ENCODE measurements around the gene NTPCR.

NTPCR gene

DNA sequence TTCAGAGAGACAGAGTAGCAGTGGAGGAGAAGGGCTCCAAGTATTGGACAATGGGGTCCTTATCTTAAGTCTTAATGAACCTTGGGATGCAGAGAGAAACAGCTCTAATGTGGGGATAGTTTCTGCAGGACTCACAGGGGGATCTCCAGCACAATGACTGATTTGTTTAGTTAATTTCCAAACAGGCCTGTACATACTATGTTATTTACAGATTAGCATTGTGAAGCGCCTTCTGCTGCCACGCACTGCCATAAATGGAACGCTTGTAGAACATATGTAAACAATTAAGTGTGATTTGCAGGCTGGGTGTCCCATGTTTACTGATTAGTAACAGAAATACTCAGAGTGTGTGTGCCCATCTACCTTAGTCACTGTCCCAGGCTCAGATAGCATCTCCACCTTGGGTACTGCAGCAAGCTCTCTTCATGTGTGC, 56.1 kb downstream of the NTPCR start:
- H3K36me3 Mint-ChIP-seq, result peaks cover 10 to 22% of the 10 kb centered on the region in 2 donors
- no peak for DNase-seq
- no peaks in the 10 kb centered on the region for H3K27me3 Mint-ChIP-seq
- no peaks in the 10 kb centered on the region for H3K4me1 Mint-ChIP-seq
- no peak overlapping the region for H3K27ac Mint-ChIP-seq
- ATAC-seq (replicated peaks), result no peak
- no peak overlapping the region for H3K4me3 Mint-ChIP-seq
- peaks cover 2 to 4% of the 10 kb centered on the region in 2 donors for H3K9me3 Mint-ChIP-seq

DNA sequence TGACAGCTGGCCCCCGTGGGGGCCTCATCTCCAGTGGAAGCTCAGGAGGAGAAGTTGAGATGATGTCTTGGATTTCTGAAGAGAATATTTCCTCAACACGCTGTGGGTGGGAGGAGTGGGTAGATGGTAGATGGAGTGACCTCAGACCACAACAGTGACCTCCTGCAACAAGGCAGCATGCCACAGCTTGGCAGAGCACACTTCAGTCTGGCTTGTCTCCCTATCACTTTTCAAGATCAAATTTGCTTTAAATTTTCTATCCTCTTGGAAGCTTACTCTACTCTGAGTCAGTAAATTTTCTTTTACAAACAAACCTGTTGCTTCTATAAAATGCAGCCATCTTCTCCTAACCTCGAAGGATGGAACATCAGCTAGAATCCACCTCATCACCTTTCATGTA, 59.7 kb downstream of the NTPCR start:
- no peak for ATAC-seq (replicated peaks)
- Mint-ChIP-seq H3K36me3 (peaks cover 17 to 25% of the 10 kb centered on the region in 2 donors), H3K9me3 (no peaks in the 10 kb centered on the region), H3K27me3 (no peaks in the 10 kb centered on the region), H3K4me3 (no peak overlapping the region), H3K27ac (no peak overlapping the region), H3K4me1 (no peaks in the 10 kb centered on the region)
- no peak for DNase-seq

DNA sequence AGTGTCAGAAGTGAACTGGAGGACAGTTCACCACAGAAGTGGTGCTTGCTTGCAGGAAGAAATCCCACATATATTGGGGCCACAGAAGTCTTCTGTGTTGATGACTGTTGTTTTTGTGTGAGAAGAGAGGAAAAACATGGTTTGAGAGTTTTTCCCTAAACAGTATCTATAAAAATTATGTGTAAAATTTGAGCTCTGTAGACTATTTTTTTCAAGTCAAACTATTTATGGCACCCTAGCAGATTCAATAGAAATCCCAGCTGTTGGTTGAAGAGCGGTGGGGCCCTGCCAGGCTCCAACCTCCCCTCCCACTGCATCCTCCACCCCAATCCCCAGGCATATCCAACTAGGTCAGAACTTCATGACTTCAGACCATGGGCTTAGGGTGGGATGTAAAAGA, 61.6 kb downstream of the NTPCR start:
- no peaks in the 10 kb centered on the region for H3K9me3 Mint-ChIP-seq
- H3K4me3 Mint-ChIP-seq, result no peak overlapping the region
- H3K27me3 Mint-ChIP-seq, result no peaks in the 10 kb centered on the region
- ATAC-seq (replicated peaks), result no peak
- DNase-seq, result no peak
- H3K36me3 Mint-ChIP-seq, result peaks cover 17 to 25% of the 10 kb centered on the region in 2 donors
- H3K27ac Mint-ChIP-seq, result no peak overlapping the region
- H3K4me1 Mint-ChIP-seq, result no peaks in the 10 kb centered on the region

DNA sequence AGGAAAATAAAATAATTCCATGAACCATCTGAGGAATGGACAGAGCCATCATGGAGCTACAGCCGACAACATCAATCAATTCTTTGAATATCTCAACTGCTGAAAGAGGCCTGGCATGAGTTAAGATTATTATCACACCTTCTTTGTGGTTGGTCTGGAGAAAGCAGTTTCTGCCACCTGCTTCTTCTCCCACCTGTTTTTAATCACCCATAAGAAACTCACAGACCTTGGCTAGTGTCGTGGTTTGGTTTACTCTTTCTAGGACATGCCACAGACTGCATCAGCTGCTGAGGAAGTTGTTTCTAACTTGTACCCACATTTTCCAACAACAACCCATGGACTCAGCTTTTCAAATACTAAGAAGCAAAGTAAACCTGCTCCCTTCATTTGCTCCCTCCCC, 65.6 kb downstream of the NTPCR start:
- H3K27ac Mint-ChIP-seq, result no peak overlapping the region
- no peaks in the 10 kb centered on the region for H3K27me3 Mint-ChIP-seq
- no peak overlapping the region for H3K4me3 Mint-ChIP-seq
- H3K9me3 Mint-ChIP-seq, result no peaks in the 10 kb centered on the region
- DNase-seq, result no peak
- ATAC-seq (replicated peaks), result peak in 1 of 2 donors; percentile 34
- peaks cover 0 to 6% of the 10 kb centered on the region in 2 donors for H3K4me1 Mint-ChIP-seq
- H3K36me3 Mint-ChIP-seq, result peaks cover 18 to 37% of the 10 kb centered on the region in 2 donors

DNA sequence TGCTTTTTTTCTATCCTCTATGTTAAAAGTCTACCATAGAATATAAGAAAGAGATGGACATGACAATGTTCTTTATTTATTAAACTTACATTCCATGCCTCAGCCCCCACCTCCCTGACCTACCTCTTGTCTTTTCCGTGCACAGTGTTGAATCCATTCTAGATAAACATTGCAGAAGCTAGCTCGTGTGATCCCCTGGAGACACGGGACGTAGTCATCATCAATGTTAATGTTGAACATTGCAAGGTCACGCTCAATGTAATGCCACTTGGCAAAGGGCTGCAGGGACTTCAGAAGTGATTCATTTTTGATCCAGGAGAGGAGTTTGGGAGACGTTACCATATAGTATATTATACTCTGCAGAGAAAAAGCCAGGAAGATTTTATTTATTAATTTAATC, 66.4 kb downstream of the NTPCR start:
- DNase-seq, result no peak
- H3K4me3 Mint-ChIP-seq, result no peak overlapping the region
- no peak for ATAC-seq (replicated peaks)
- H3K9me3 Mint-ChIP-seq, result no peaks in the 10 kb centered on the region
- H3K27ac Mint-ChIP-seq, result no peak overlapping the region
- peaks cover 0 to 6% of the 10 kb centered on the region in 2 donors for H3K4me1 Mint-ChIP-seq
- H3K27me3 Mint-ChIP-seq, result no peaks in the 10 kb centered on the region
- H3K36me3 Mint-ChIP-seq, result peaks cover 18 to 35% of the 10 kb centered on the region in 2 donors

DNA sequence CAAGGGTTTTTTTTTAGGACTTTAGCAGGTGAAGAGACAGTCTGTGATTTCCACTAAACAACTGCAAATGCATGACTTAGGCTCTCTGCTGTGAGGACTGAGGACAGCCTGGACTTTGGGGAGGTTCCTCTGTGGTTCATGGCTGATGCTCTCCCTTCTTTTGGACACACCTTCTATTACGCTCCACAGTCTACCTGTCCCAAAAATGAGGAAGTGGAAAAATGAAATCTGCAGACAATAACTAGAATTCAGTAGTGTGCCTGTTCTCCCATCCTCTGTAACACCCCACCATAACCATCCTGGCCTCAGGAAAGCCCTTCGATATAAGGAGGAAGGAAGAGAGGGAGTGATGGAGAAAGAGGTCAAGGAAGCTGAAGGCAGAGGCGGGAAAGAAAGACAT, 68.7 kb downstream of the NTPCR start:
- ATAC-seq (replicated peaks), result no peak
- no peaks in the 10 kb centered on the region for H3K27me3 Mint-ChIP-seq
- H3K9me3 Mint-ChIP-seq, result peaks cover 0 to 1% of the 10 kb centered on the region in 2 donors
- H3K4me3 Mint-ChIP-seq, result no peak overlapping the region
- H3K36me3 Mint-ChIP-seq, result peaks cover 18 to 36% of the 10 kb centered on the region in 2 donors
- DNase-seq, result no peak
- peaks cover 0 to 6% of the 10 kb centered on the region in 2 donors for H3K4me1 Mint-ChIP-seq
- H3K27ac Mint-ChIP-seq, result no peak overlapping the region

DNA sequence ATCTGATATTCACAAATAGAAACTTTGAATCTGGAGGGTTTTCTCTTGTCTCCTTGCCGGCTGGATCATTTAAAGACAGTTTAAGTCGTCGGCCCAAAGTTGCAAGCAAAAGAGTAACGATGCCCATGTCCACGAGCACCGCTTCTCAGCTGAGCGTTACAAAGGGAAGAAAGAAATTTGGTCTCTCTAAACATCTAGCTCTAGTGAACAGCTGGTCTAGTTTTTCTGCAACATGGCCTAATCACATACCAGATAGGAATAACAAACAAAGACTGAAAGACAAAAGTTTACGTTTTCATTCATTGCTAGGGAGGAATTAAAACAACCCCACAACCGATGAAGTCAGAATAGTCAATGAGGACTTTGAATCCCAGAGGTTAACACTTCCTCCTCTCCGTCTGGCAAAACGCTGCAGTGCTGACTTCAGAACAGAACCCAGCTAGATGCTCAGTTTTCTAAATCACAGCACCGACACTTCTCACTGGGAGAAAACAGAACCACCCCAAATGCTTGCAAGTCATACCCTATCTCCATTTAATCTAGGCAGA, 69.4 kb downstream of the NTPCR start:
- peaks cover 0 to 1% of the 10 kb centered on the region in 2 donors for H3K9me3 Mint-ChIP-seq
- no peak for DNase-seq

DNA sequence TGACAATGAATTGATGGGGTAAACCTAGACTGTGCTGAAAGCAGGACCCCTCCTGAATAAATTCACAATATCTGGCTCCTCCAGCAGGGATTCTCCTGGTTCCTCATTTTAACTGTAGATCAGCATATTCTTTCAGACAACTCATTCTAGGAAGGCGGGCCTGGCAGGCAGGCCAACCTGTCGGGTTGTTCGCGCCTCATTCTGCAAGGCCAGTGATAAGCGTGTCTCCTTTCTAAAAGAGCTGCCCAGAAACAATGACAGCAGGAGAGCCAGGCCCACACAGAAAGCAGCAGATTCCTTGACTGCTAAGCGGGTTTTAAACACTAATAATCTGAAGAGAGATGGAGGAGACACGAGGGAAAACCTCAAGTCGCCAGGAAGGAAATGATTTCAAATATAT, 70.0 kb downstream of the NTPCR start:
- ATAC-seq (replicated peaks), result no peak
- Mint-ChIP-seq H3K27me3 (no peaks in the 10 kb centered on the region), H3K4me3 (no peak overlapping the region), H3K27ac (no peak overlapping the region), H3K4me1 (peaks cover 0 to 6% of the 10 kb centered on the region in 2 donors), H3K36me3 (peaks cover 18 to 31% of the 10 kb centered on the region in 2 donors), H3K9me3 (peaks cover 0 to 1% of the 10 kb centered on the region in 2 donors)
- DNase-seq, result no peak

More for the DNA sequence above, 69.4 kb downstream of the NTPCR start:
- no peaks in the 10 kb centered on the region for H3K27me3 Mint-ChIP-seq
- H3K36me3 Mint-ChIP-seq, result peaks cover 18 to 32% of the 10 kb centered on the region in 2 donors
- H3K27ac Mint-ChIP-seq, result no peak overlapping the region
- no peak for ATAC-seq (replicated peaks)
- no peak overlapping the region for H3K4me3 Mint-ChIP-seq
- peaks cover 0 to 6% of the 10 kb centered on the region in 2 donors for H3K4me1 Mint-ChIP-seq

DNA sequence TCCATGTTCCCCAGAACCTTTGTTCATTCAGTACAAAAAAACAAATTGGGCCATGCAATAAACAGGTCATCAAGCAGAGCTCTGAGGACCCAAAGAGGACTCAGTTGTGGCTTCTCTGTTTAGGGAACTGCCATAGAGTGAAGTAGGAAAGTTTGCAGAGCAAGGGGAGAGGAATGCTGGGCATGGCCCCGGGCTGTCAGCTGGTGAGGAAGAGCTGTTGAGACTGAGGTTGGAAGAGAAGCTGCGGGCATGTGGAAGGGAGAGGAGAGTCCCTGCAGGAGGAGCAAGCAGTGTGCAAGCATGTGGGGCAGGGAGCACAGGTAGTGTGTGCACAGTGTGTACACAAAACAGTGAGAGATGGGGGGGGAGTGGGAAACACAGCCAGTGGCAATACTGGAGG, 71.8 kb downstream of the NTPCR start:
- no peaks in the 10 kb centered on the region for H3K27me3 Mint-ChIP-seq
- DNase-seq (no peak), ATAC-seq (replicated peaks) (no peak)
- peaks cover 0 to 1% of the 10 kb centered on the region in 2 donors for H3K9me3 Mint-ChIP-seq
- no peak overlapping the region for H3K4me3 Mint-ChIP-seq
- no peak overlapping the region for H3K27ac Mint-ChIP-seq
- peaks cover 18 to 29% of the 10 kb centered on the region in 2 donors for H3K36me3 Mint-ChIP-seq
- H3K4me1 Mint-ChIP-seq, result peaks cover 0 to 6% of the 10 kb centered on the region in 2 donors

DNA sequence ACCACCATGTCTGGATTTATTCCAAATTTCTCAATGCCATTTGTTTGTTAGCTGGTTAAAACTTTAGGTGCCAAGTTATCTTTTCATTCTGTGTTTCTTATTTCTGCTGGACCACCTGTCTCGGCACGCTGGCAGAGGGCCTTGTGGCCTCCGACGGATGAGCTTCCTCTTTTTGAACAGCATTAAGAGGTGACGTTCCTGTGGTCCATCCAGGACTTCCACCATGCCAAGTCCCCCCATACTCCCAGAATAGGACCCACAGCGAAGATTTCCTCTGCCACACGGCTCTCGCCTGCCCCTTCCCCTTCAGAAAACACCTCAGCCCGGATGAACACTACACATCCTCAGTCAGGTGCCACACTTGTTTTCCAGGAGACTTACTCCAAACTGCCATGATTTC, 73.8 kb downstream of the NTPCR start:
- Mint-ChIP-seq H3K27ac (no peak overlapping the region), H3K9me3 (peaks cover 0 to 1% of the 10 kb centered on the region in 2 donors), H3K36me3 (peaks cover 17 to 21% of the 10 kb centered on the region in 2 donors), H3K4me3 (no peak overlapping the region), H3K4me1 (peaks cover 0 to 3% of the 10 kb centered on the region in 2 donors), H3K27me3 (no peaks in the 10 kb centered on the region)
- no peak for DNase-seq
- ATAC-seq (replicated peaks), result no peak

DNA sequence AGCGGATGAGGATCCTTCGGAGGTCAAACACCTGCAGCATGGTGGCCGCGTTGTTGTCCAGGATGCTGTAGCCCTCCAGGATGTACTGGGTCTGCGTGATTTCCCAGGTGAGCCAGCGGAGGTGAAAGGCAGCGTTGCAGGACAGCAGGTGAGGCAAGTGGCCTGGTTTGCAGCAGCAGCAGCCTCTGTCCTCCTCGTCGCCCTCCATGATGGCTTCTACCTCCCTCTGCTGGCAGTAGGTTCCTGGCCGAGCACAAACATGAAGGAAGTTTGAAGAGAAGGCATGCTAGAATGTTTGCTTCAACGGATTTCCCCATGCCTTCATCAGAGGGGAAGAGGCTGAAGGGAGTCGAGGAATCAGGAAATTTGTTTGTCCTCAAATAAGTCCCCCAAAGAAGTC, 74.7 kb downstream of the NTPCR start:
- Mint-ChIP-seq H3K36me3 (peaks cover 13 to 17% of the 10 kb centered on the region in 2 donors), H3K4me1 (peaks cover 0 to 2% of the 10 kb centered on the region in 2 donors), H3K9me3 (peaks cover 0 to 1% of the 10 kb centered on the region in 2 donors), H3K4me3 (no peak overlapping the region), H3K27me3 (no peaks in the 10 kb centered on the region), H3K27ac (no peak overlapping the region)
- DNase-seq (no peak), ATAC-seq (replicated peaks) (no peak)

DNA sequence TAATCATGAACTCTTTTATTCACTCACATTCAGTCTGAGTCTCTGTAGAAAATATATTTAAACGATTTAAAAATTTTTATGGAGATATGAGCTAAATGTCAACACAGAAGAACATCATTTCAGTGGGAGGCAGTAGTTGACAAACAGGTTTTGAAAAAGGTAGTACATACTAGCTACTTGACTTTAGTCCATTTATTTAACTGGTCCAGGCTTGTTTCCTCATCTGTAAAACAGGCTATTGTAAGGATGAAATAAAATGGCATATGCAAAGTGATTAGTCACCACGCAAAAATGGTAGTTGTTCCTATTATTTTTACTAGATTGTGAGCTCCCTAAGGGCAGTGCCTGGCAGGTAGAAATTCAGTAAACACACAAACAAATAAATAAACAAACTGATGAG, 75.2 kb downstream of the NTPCR start:
- Mint-ChIP-seq H3K4me3 (no peak overlapping the region), H3K27ac (no peak overlapping the region), H3K4me1 (no peaks in the 10 kb centered on the region), H3K36me3 (peaks cover 13 to 17% of the 10 kb centered on the region in 2 donors), H3K27me3 (no peaks in the 10 kb centered on the region), H3K9me3 (peaks cover 0 to 1% of the 10 kb centered on the region in 2 donors)
- no peak for ATAC-seq (replicated peaks)
- DNase-seq, result no peak

DNA sequence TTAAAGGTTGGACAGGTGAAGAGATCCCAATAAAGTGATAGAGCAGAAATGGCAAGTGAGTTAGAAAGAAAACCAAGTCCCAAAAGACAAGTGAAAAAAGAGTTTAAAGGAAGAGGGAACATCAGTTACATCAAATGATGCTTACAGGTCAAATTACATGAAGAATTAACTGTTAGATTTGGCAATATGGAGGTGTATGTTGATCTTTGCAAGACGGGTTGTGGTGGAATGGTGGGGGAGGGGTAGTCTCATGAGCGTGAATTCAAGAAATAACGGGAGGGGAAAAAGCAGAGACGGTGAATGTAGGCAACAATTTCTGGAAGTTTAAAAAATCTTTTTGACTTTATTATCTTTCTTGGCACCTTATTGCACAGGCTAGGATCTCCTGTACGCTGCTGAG, 76.6 kb downstream of the NTPCR start:
- no peaks in the 10 kb centered on the region for H3K4me1 Mint-ChIP-seq
- no peak for ATAC-seq (replicated peaks)
- no peak overlapping the region for H3K4me3 Mint-ChIP-seq

DNA sequence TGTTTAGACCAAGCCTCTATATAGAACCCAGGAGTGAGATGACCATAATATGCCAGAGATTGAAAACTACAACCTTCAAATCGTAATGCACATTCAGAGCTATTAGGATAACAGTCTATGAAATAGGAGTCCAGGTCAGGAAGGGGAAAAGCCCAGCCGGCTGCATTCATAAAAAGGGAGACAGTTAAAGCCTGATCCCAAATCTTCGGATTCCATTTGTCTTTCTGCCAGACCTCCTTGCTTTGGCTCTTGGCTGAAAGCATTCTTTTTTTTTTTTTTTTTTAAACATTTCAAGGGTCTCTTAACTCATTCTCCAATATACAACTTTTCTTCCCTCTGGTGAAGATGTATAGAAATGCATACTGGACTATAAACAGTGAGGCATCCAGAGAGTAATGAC, 81.1 kb downstream of the NTPCR start:
- ATAC-seq (replicated peaks) (no peak), DNase-seq (no peak)
- H3K36me3 Mint-ChIP-seq, result peaks cover 7 to 8% of the 10 kb centered on the region in 2 donors
- peaks cover 0 to 5% of the 10 kb centered on the region in 2 donors for H3K9me3 Mint-ChIP-seq
- no peak overlapping the region for H3K27ac Mint-ChIP-seq
- H3K4me1 Mint-ChIP-seq, result peaks cover 3 to 11% of the 10 kb centered on the region in 2 donors
- H3K4me3 Mint-ChIP-seq, result no peak overlapping the region
- H3K27me3 Mint-ChIP-seq, result no peaks in the 10 kb centered on the region

More for the DNA sequence above, 76.6 kb downstream of the NTPCR start:
- Mint-ChIP-seq H3K36me3 (peaks cover 13 to 15% of the 10 kb centered on the region in 2 donors), H3K27ac (no peak overlapping the region), H3K9me3 (peaks cover 0 to 1% of the 10 kb centered on the region in 2 donors), H3K27me3 (no peaks in the 10 kb centered on the region)
- DNase-seq, result no peak

DNA sequence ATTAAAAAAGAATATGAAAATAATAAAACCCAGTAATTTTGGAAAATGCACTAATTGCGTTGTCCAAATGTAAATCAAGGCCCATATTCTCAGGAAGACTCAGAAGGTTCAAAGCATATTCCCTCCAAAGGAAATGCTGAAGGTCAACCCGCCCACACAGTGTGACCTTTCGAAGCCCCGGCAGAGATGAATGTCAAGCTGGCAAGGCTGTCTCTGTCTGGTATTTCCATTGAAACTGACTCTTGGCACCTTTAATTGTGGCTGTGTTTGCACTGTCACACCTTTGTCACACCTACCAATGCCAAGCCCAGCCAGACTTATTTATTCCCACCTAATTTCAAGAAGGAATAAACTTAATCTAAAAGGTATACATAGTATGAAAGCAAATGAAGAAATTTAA, 82.5 kb downstream of the NTPCR start:
- DNase-seq, result no peak
- H3K4me1 Mint-ChIP-seq, result peaks cover 3 to 11% of the 10 kb centered on the region in 2 donors
- H3K27me3 Mint-ChIP-seq, result no peaks in the 10 kb centered on the region
- no peak overlapping the region for H3K27ac Mint-ChIP-seq
- peaks cover 0 to 5% of the 10 kb centered on the region in 2 donors for H3K9me3 Mint-ChIP-seq
- ATAC-seq (replicated peaks), result no peak
- peaks cover 7 to 8% of the 10 kb centered on the region in 2 donors for H3K36me3 Mint-ChIP-seq
- no peak overlapping the region for H3K4me3 Mint-ChIP-seq

All from stimulated activated naive B cell treated with anti-CD40 and anti-IgM and Interleukin-4, amounts not matched to agents 10 μg/mL and 1 μg/mL and 100 μg/mL, for 72 hours (primary cell).